IMR-90 (cell line): ENCODE results near the gene SCFD1. TPM values are rescaled to one million over a fixed set of nuclear protein-coding genes. Genes with fewer than 3 reads are reported as not detected.

Experiments
- ATAC-seq: fragments of 200-7000 bp; cut with Tn5 transposase; 2 replicates; pipeline ENCODE4 v1.9.1; 2020; ENCODE audit warnings: low read depth, mild to moderate bottlenecking, moderate library complexity
- BruUV-seq: library from RNA; stranded (reverse); fragments of 400-500 nt; replicated peaks from 2 replicates; lab custom pipeline; 2021; lab: Mats Ljungman, UMichigan
- CTCF ChIA-PET: fragments of 300-600 bp; formaldehyde crosslinking; extraction: SDS; loops from one replicate; lab custom pipeline; 2021; ENCODE audit warnings: antibody characterized with exemption; lab: Yijun Ruan, JAX
- POLR2A ChIA-PET: fragments of 300-600 bp; sonication (Branson Sonifier 250); formaldehyde crosslinking; loops from one replicate; lab custom pipeline; 2022; ENCODE audit warnings: antibody characterized with exemption; ENCODE audit not compliant: unreplicated experiment; lab: Charles Lee
- DNase-seq: peaks from one replicate; pipeline ENCODE4 v3.0.0; 2013
- H2AFZ ChIP-seq: replicated peaks from 2 replicates; pipeline ENCODE3; 2013; ENCODE audit warnings: low read length, mild to moderate bottlenecking; ENCODE audit not compliant: poor library complexity
- H2AK5ac ChIP-seq: 2 replicates; pipeline ENCODE4 v1.6.1; 2013; ENCODE audit warnings: low read depth, low read length, inconsistent platforms
- H2AK9ac ChIP-seq: replicated peaks from 2 replicates; pipeline ENCODE3; 2013; ENCODE audit warnings: mild to moderate bottlenecking, low read depth, low read length, moderate library complexity; ENCODE audit not compliant: poor library complexity
- H2BK120ac ChIP-seq: 2 replicates; pipeline ENCODE4 v1.6.1; 2013; ENCODE audit warnings: low read depth, low read length, inconsistent platforms
- H2BK15ac ChIP-seq: 3 replicates; pipeline ENCODE4 v1.6.1; 2013; ENCODE audit warnings: low read depth, low read length, inconsistent platforms
- H2BK20ac ChIP-seq: 2 replicates; pipeline ENCODE4 v1.6.1; 2013; ENCODE audit warnings: low read depth, mild to moderate bottlenecking, inconsistent platforms, low read length, moderate library complexity
- H2BK5ac ChIP-seq: 2 replicates; pipeline ENCODE4 v1.6.1; 2013; ENCODE audit warnings: mild to moderate bottlenecking, low read depth, low read length, inconsistent platforms; ENCODE audit not compliant: poor library complexity, severe bottlenecking
- H3K14ac ChIP-seq: replicated peaks from 2 replicates; pipeline ENCODE4 v1.6.1; 2013; ENCODE audit warnings: low read depth, low read length, inconsistent platforms
- H3K18ac ChIP-seq: 2 replicates; pipeline ENCODE4 v1.6.1; 2013; ENCODE audit warnings: low read depth, low read length, control low read depth
- H3K23ac ChIP-seq: 2 replicates; pipeline ENCODE4 v1.6.1; 2013; ENCODE audit warnings: low read depth, low read length, inconsistent platforms
- H3K27ac ChIP-seq: 2 replicates; pipeline ENCODE4 v1.5.1; 2013; ENCODE audit warnings: mild to moderate bottlenecking, control low read depth, low read length; ENCODE audit not compliant: insufficient read depth
- H3K27me3 ChIP-seq: 2 replicates; pipeline ENCODE4 v1.6.1; 2013; ENCODE audit warnings: low read length; ENCODE audit not compliant: control insufficient read depth, insufficient read depth
- H3K36me3 ChIP-seq: 2 replicates; pipeline ENCODE4 v1.6.1; 2013; ENCODE audit warnings: low read length, mixed read lengths; ENCODE audit not compliant: control insufficient read depth, insufficient read depth
- H3K4ac ChIP-seq: 2 replicates; pipeline ENCODE4 v1.6.1; 2013; ENCODE audit warnings: low read depth, low read length, inconsistent platforms
- H3K4me1 ChIP-seq: 2 replicates; pipeline ENCODE4 v1.6.1; 2013; ENCODE audit warnings: low read length, mixed read lengths; ENCODE audit not compliant: control insufficient read depth, insufficient read depth
- H3K4me2 ChIP-seq: 2 replicates; pipeline ENCODE4 v1.6.1; 2013; ENCODE audit warnings: low read depth, mild to moderate bottlenecking, control low read depth, low read length, moderate library complexity
- H3K4me3 ChIP-seq: 2 replicates; pipeline ENCODE4 v1.5.1; 2013; ENCODE audit warnings: low read depth, mild to moderate bottlenecking, control low read depth, low read length, moderate library complexity; ENCODE audit not compliant: insufficient read depth
- H3K56ac ChIP-seq: 2 replicates; pipeline ENCODE4 v1.6.1; 2013; ENCODE audit warnings: low read length, inconsistent platforms; ENCODE audit not compliant: insufficient read depth; ENCODE audit errors: extremely low read depth
- H3K79me1 ChIP-seq, 2 experiments: 2 replicates each; pipeline ENCODE4 v1.6.1; 2013; ENCODE audit warnings: low read length in 2 of 2, inconsistent platforms in 1 of 2, low read depth in 1 of 2
- H3K9ac ChIP-seq: 2 replicates; pipeline ENCODE4 v1.6.1; 2013; ENCODE audit warnings: low read depth, low read length, control low read depth
- H3K9me1 ChIP-seq: 2 replicates; pipeline ENCODE4 v1.6.1; 2013; ENCODE audit warnings: low read length, inconsistent platforms; ENCODE audit not compliant: insufficient read depth
- H3K9me3 ChIP-seq: 2 replicates; pipeline ENCODE4 v1.6.1; 2013; ENCODE audit warnings: low read length; ENCODE audit not compliant: control insufficient read depth, insufficient read depth
- H4K20me1 ChIP-seq: 2 replicates; pipeline ENCODE4 v1.6.1; 2013; ENCODE audit warnings: low read length, inconsistent platforms; ENCODE audit not compliant: insufficient read depth
- H4K5ac ChIP-seq: 2 replicates; pipeline ENCODE4 v1.6.1; 2013; ENCODE audit warnings: mild to moderate bottlenecking, low read depth, low read length, control low read depth
- H4K8ac ChIP-seq, 2 experiments: 2 replicates each; pipeline ENCODE4 v1.6.1; 2013; ENCODE audit warnings: low read depth in 2 of 2, low read length in 2 of 2, control low read depth in 1 of 2, inconsistent platforms in 1 of 2
- H4K91ac ChIP-seq: 2 replicates; pipeline ENCODE4 v1.6.1; 2013; ENCODE audit warnings: low read depth, low read length, inconsistent platforms; ENCODE audit not compliant: insufficient read depth
- POLR2A ChIP-seq: IDR thresholded peaks from 2 replicates; pipeline ENCODE4 v1.6.1; 2012; ENCODE audit warnings: mild to moderate bottlenecking, low read depth, low read length
- RAD21 ChIP-seq: IDR thresholded peaks from 2 replicates; pipeline ENCODE4 v1.6.1; 2012; ENCODE audit warnings: low read length, improper control_type of control experiment
- WGBS, 2 experiments: methylation state at CpG; one replicate each; pipeline versions ENCODE4 v1.1.5 to v1.1.7; 2013; ENCODE audit warnings: missing lambda C conversion rate in 2 of 2; ENCODE audit not compliant: insufficient read length in 1 of 2; ENCODE audit errors: extremely low coverage in 2 of 2; 5-methylcytosine and 5-hydroxymethylcytosine counted together
- dilution Hi-C: fragments of 300-500 bp; cut with HindIII; formaldehyde crosslinking; loops from one replicate; pipeline ENCODE4 v1.14.3; 2018; ENCODE audit warnings: low sequenced_read_pairs; ENCODE audit not compliant: unreplicated experiment
- in situ Hi-C: fragments of 300-500 bp; cut with MboI; formaldehyde crosslinking; loops from 3 replicates; pipeline ENCODE4 v1.14.3; 2019; ENCODE audit warnings: low sequenced_read_pairs, inconsistent platforms, mixed read lengths
- intact Hi-C: fragments of 100-400 bp; cut with micrococcal nuclease; formaldehyde crosslinking; loops from 2 replicates; pipeline ENCODE4 v1.10.0; 2022
- polyA plus RNA-seq, 3 experiments: library from polyadenylated mRNA; depleted of rRNA; stranded (reverse); fragments of >200 nt; gene quantifications; 2 replicates each; pipeline ENCODE4 v1.2.3, GENCODE V29; 2012; ENCODE audit warnings: low replicate concordance in 1 of 3
- total RNA-seq: library from RNA; depleted of rRNA; stranded (reverse); fragments of >200 nt; gene quantifications from 2 replicates; pipeline ENCODE4 v1.2.3, GENCODE V29; 2012

SCFD1 gene
- total and polyA plus RNA-seq, 2 of the 4 experiments (the other 2 are of a cell fraction): 51.4 to 74.0 TPM

DNA sequence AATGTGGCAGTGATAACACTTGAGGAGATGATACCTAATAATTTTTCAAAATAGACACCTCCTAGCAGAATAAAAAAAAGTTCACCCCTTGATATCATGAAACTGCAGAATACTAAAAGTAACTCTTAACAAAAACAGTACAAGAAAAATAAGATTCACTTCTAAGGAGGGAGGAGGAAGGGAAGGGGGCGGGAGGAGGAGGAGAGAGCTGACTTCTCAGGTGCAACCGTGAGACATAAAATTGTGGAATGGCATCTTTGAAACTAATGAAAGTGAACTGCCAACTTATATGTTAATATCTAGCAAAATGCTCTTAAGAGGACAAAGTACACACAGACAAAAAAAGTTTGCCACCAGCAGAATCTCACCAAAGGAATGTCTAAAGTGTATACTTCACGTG is 115.8 kb downstream of the SCFD1 start:
- in situ Hi-C loops: no loop called here

More for the DNA sequence above, 115.8 kb downstream of the SCFD1 start:
- Histone ChIP-seq H3K4me1 (no peaks in the 10 kb centered on the region), H3K4ac (no peak overlapping the region), H2AK5ac (no peak overlapping the region), H2BK5ac (no peak overlapping the region), H3K23ac (no peak overlapping the region), H2BK15ac (no peak overlapping the region), H4K91ac (no peak overlapping the region), H3K27me3 (no peaks in the 10 kb centered on the region), H2BK20ac (no peak overlapping the region), H3K56ac (no peak overlapping the region), H3K4me2 (no peak overlapping the region), H3K18ac (no peak overlapping the region), H3K9me3 (no peaks in the 10 kb centered on the region), H2BK120ac (no peak overlapping the region), H3K36me3 (peaks cover 8% of the 10 kb centered on the region; the same call in 1 of the 2 replicates), H3K14ac (no peak overlapping the region), H4K5ac (no peak overlapping the region), H2AK9ac (no peak overlapping the region), H3K4me3 (no peak overlapping the region), H3K9ac (no peak overlapping the region), H3K27ac (no peak overlapping the region), H2AFZ (no peak overlapping the region), H4K20me1 (no peaks in the 10 kb centered on the region), H3K9me1 (peaks cover 2% of the 10 kb centered on the region), H3K79me1 (no peaks in the 10 kb centered on the region), H4K8ac (no peak overlapping the region)
- BruUV-seq: no TSS peak
- intact Hi-C loops: no loop called here
- ChIA-PET POLR2A (no interaction called here), CTCF (no interaction called here)
- dilution Hi-C loops: no loop called here
- WGBS, 2 experiments: no CpG with 5 or more reads among the region's 3 CpGs
- no peak for DNase-seq
- no peak for ATAC-seq
- no peak for TF ChIP-seq POLR2A
- no peak for TF ChIP-seq RAD21
